Measurements from ENCODE around the gene CSNK2A2.

Gene CSNK2A2

GRCh38 chr16:58138852-58139251 lies 59.1 kb downstream of the CSNK2A2 start:
- no peak for DNase-seq (ENCODE audit: low read depth)

GRCh38 chr16:58137581-58137980 lies 60.3 kb downstream of the CSNK2A2 start:
- no peak for DNase-seq (ENCODE audit: low read depth)

DNA sequence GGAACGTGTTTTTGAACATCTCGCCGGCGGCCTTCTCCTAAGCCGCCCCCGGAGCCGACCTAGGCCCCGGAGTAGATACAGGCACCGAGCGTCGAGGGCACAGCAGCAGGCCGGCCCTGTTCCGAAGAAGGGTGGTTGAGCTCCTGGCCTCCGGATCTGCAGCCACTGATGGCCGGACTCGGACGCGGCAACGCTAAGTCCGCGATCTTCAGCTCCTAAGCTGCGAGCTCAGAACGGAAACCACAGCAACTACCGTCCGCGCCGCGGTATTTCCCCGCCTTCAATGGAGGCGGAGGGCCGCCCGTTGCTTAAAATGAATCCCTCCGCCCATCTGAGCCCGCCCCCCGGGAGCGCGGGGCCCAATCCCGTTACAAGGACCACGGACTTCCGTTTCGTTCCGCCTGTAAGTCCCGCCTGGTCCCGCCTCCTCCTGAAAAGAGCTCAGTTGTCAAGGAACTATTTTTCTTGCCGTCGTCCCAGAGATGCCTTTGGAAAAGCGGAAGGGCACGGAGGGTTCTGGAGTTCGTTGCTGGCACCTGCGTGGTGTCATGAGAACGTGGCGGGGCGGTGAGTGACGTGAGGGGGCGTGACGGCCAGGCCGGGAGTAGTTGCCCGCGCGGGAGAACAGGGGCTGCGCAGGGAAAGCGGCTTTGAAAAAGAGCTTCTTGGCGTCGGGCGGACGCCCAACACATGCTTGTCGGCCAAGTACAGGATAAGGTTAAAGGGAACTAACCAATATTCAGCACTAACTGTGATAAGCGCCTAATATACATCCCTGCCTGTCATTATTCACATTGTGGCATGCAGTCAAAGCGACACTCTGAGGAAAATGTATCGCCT lies 68.6 kb downstream of the CSNK2A2 start, which contains the start of gene CFAP20:
Gene CFAP20, minus strand, starts transcription at position 285 of the 840 bp plus-strand sequence. Its CDS starts 266 bp downstream, at position 19.
- DNase-seq (ENCODE audit: low read depth): peak; percentile 100

GRCh38 chr16:58128711-58129096 lies 69.2 kb downstream of the CSNK2A2 start:
- DNase-seq (ENCODE audit: low read depth): no peak

GRCh38 chr16:58128181-58128631 lies 69.7 kb downstream of the CSNK2A2 start:
- no peak for DNase-seq (ENCODE audit: low read depth)

- no peak for DNase-seq (ENCODE audit: low read depth)
These were observed 70.3 kb downstream of the CSNK2A2 start for GRCh38 chr16:58127634-58128033.

DNA sequence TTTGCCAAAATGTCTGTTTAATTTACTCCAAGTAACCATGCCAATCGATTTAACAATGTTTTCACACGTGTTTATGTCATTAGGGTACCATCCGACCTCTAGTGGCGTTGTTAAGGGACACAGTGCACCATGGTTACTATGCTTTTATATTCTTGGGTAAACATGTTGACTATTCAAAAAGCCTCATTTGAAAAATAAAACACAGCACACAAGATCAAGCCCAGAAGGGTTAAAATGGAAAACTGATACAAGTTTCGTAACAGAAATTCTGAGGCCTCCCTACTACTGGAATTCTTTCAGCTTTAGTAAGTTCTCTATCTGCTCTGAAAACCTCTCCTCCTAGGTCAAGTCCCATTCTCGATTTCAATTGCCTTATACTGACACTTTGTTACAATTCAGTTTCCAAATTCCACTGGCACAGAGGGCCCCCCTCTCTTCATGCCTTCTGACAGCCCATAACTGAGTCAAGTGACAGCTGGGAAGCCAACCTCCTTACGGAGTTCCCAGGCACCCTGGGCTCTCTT lies 70.8 kb downstream of the CSNK2A2 start:
- peak; percentile 75 for DNase-seq (ENCODE audit: low read depth)

DNA sequence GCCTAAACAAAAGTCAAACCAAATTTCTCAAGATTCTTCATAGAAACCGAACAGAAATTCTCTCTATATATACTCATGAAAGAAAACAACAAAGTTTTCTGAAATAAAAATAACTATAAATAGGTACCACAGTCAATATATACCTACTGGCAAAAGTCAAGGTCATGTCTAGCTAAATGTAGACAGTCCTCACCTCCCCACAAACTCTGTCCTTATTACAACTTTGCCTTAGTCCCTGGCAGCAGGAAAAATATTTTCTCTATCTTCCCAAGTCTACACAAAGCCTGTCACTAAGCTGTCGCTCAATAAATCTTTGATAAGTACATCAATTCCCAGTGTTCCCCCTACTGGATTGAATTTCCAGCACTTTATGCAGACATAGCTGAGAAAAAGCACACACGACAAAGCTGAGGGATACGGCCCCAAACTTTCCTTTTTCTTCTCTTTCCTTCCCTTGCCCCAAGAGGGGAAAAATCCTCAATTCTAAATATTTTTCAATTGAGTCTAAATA lies 71.4 kb downstream of the CSNK2A2 start:
- DNase-seq (ENCODE audit: low read depth): no peak

- DNase-seq (ENCODE audit: low read depth): no peak
These were observed 72.0 kb downstream of the CSNK2A2 start for GRCh38 chr16:58125781-58126335.

GRCh38 chr16:58125041-58125440 lies 72.9 kb downstream of the CSNK2A2 start:
- no peak for DNase-seq (ENCODE audit: low read depth)

DNA sequence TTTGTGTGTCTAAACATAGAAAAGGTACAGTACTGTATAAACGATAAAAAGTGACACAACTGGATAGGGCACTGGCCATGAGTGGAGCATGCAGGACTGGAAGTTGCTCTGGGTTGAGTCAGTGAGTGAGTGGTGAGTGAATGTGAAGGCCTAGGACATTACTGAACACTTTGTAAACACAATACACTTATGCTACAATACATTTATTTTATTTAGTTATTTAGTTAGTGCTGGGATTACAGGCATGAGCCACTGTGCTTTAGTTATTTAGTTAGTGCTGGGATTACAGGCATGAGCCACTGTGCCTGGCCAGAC lies 73.3 kb downstream of the CSNK2A2 start:
- no peak for DNase-seq (ENCODE audit: low read depth)

GRCh38 chr16:58123896-58124600 lies 73.9 kb downstream of the CSNK2A2 start:
- no peak for DNase-seq (ENCODE audit: low read depth)

GRCh38 chr16:58121132-58121531 lies 76.8 kb downstream of the CSNK2A2 start:
- no peak for DNase-seq (ENCODE audit: low read depth)

GRCh38 chr16:58120234-58120633 lies 77.7 kb downstream of the CSNK2A2 start:
- no peak for DNase-seq (ENCODE audit: low read depth)

- DNase-seq (ENCODE audit: low read depth): no peak
These were observed 78.4 kb downstream of the CSNK2A2 start for GRCh38 chr16:58119509-58119845.

GRCh38 chr16:58118801-58119508 lies 79.0 kb downstream of the CSNK2A2 start:
- DNase-seq (ENCODE audit: low read depth): no peak

DNA sequence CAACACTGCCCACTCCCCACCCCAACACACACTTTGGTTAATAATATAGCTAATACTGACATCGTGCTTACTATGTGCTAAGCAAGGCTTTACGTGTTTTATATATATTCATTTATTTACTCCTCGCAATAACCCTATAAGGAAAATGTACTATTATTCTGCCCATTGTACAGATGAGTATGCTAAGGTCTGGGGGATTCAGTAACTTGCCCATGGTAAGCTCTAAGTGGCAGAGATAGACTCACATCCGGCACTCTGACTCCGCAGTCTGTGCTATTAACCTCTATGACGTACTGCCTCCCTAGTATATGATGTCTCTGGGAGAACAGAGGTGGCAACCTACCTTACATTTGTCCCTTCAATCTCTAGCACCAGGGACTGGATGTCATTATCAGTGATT lies 81.4 kb downstream of the CSNK2A2 start:
- no peak for DNase-seq (ENCODE audit: low read depth)

DNA sequence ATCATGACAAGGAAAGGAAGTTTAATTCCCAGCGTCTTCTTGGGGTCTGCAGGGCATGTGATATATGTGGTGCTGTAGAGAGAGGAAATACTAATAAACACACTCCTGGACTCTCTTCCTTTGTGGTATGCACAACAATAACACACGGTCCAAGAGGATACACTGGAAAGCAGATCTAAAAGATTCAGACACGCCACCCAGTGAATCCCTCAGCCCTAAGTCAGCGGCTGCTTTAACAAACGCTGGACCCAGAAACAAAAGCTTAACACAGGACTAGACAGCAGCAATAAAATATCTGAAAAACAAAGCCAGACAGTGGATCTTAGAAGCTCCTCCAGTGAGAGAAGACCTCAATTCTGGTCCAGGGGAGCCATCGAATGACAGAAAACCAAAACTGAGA lies 81.8 kb downstream of the CSNK2A2 start:
- DNase-seq (ENCODE audit: low read depth): no peak

DNA sequence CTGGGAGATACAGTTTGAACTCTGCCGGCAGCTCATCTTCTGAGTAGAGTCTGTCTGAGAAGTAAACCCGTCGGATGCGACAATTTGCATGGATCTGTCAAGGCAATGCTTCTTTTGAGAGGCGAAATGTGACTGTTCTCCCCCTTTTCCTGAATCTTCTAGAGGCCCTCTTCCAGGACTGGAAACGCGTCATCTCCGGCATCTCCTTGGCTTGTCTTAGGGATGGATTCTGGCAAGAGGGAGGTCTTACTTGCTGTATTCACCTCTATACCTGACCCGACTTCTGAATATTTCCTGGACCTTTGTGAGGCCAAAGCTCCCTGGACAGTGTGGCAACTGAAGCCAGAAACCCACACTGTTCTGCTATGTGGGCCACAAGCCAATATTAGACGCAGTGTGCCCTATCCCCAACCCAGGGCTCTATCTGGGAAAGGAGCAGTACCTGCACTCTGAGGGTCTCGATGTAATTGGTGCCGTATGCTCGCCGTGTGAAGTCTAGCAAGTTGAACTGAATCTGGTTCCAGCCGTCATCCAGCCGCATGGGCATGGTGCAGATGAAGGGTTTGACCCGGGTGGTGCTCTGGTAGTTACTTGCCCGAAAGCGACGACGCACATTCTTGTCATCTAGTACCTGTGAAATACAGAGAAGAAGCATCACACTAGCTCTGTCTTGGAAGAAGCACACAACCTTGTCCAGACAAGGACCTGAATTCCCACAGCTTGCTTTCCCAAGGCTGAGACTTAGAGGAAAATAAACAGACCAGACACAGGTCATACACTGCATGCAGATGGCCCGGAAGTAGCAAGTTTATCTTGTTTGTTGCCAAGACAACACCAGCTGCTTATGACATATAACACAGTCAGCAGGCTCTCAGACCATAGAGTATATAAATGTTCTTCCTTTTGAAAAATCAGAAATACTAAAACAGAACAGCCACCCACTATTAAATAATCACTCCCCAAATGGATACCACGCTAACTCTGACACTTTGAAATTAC lies 82.8 kb downstream of the CSNK2A2 start:
- no peak for DNase-seq (ENCODE audit: low read depth)

- DNase-seq (ENCODE audit: low read depth): no peak
These were observed 86.6 kb downstream of the CSNK2A2 start for GRCh38 chr16:58111302-58111627.

Measured in fibroblast of the conjunctiva (primary cell).